ENCODE results near the gene RFX6. TPM values are rescaled to one million over a fixed set of nuclear protein-coding genes. Genes with fewer than 3 reads are reported as not detected.

Gene RFX6
- total RNA-seq, 1 donor from 2014 or later: not detected

GRCh38 chr6:116949964-116950363 lies 72.9 kb downstream of the RFX6 start:
- no peak for TF ChIP-seq CTCF (IDR thresholded peaks at IDR 0.05; ENCODE audit: unreplicated experiment)
- Mint-ChIP-seq H3K27ac (ENCODE audit: unreplicated experiment) (no peak overlapping the region), H3K4me3 (ENCODE audit: unreplicated experiment) (no peak overlapping the region), H3K4me1 (ENCODE audit: unreplicated experiment) (no peaks in the 10 kb centered on the region), H3K27me3 (ENCODE audit: unreplicated experiment) (no peaks in the 10 kb centered on the region), H3K36me3 (ENCODE audit: low read depth, unreplicated experiment) (no peaks in the 10 kb centered on the region), H3K9me3 (ENCODE audit: unreplicated experiment) (no peaks in the 10 kb centered on the region)
- no peak for DNase-seq (ENCODE audit: low spot score)

GRCh38 chr6:116954335-116954734 lies 77.3 kb downstream of the RFX6 start:
- Mint-ChIP-seq H3K36me3 (ENCODE audit: low read depth, unreplicated experiment) (no peaks in the 10 kb centered on the region), H3K4me1 (ENCODE audit: unreplicated experiment) (no peaks in the 10 kb centered on the region), H3K4me3 (ENCODE audit: unreplicated experiment) (no peak overlapping the region), H3K9me3 (ENCODE audit: unreplicated experiment) (no peaks in the 10 kb centered on the region), H3K27ac (ENCODE audit: unreplicated experiment) (no peak overlapping the region), H3K27me3 (ENCODE audit: unreplicated experiment) (no peaks in the 10 kb centered on the region)
- no peak for TF ChIP-seq CTCF (IDR thresholded peaks at IDR 0.05; ENCODE audit: unreplicated experiment)
- no peak for DNase-seq (ENCODE audit: low spot score)

GRCh38 chr6:116954938-116955337 lies 77.9 kb downstream of the RFX6 start:
- TF ChIP-seq CTCF (IDR thresholded peaks at IDR 0.05; ENCODE audit: unreplicated experiment): no peak
- Mint-ChIP-seq H3K9me3 (ENCODE audit: unreplicated experiment) (no peaks in the 10 kb centered on the region), H3K27ac (ENCODE audit: unreplicated experiment) (no peak overlapping the region), H3K36me3 (ENCODE audit: low read depth, unreplicated experiment) (no peaks in the 10 kb centered on the region), H3K27me3 (ENCODE audit: unreplicated experiment) (no peaks in the 10 kb centered on the region), H3K4me1 (ENCODE audit: unreplicated experiment) (no peaks in the 10 kb centered on the region), H3K4me3 (ENCODE audit: unreplicated experiment) (no peak overlapping the region)
- no peak for DNase-seq (ENCODE audit: low spot score)

DNA sequence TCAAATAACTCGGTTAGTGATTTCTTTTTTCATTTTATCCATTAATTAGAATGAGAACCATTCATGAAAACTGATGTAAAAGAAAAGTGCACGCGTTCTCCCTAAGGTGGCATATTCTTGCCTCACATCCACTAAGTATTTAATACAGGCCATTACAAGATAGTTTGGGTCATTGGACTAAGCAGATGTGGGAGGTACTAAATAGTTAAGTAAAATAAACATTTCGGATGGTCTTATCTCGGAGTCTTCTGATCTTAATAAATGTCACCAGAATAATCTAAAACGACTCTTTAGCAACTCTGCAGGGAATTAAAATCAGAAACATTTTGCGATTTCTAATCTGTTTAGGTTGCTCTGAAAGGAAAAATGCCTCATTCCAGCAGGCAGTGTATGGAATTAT lies 78.7 kb downstream of the RFX6 start:
- no peaks in the 10 kb centered on the region for H3K27me3 Mint-ChIP-seq (ENCODE audit: unreplicated experiment)
- H3K36me3 Mint-ChIP-seq (ENCODE audit: low read depth, unreplicated experiment): no peaks in the 10 kb centered on the region
- H3K9me3 Mint-ChIP-seq (ENCODE audit: unreplicated experiment): no peaks in the 10 kb centered on the region
- no peak overlapping the region for H3K4me3 Mint-ChIP-seq (ENCODE audit: unreplicated experiment)
- H3K27ac Mint-ChIP-seq (ENCODE audit: unreplicated experiment): no peak overlapping the region
- no peaks in the 10 kb centered on the region for H3K4me1 Mint-ChIP-seq (ENCODE audit: unreplicated experiment)
- DNase-seq (ENCODE audit: low spot score): no peak
- no peak for TF ChIP-seq CTCF (IDR thresholded peaks at IDR 0.05; ENCODE audit: unreplicated experiment)

GRCh38 chr6:116963972-116964371 lies 86.9 kb downstream of the RFX6 start:
- Mint-ChIP-seq H3K4me1 (ENCODE audit: unreplicated experiment) (no peaks in the 10 kb centered on the region), H3K27ac (ENCODE audit: unreplicated experiment) (no peak overlapping the region), H3K9me3 (ENCODE audit: unreplicated experiment) (no peaks in the 10 kb centered on the region), H3K27me3 (ENCODE audit: unreplicated experiment) (peaks cover 2% of the 10 kb centered on the region), H3K4me3 (ENCODE audit: unreplicated experiment) (no peak overlapping the region), H3K36me3 (ENCODE audit: low read depth, unreplicated experiment) (no peaks in the 10 kb centered on the region)
- no peak for DNase-seq (ENCODE audit: low spot score)
- no peak for TF ChIP-seq CTCF (IDR thresholded peaks at IDR 0.05; ENCODE audit: unreplicated experiment)

Data from endothelial cell (in vitro differentiated cells).